Lung (tissue), 12 donors: ENCODE measurements around the gene SNTA1. TPM values are rescaled to one million over a fixed set of nuclear protein-coding genes. Genes with fewer than 3 reads are reported as not detected.
A peak's percentile ranks its signal among the peaks of the same experiment; 100 is the strongest.

Experiments used
- ATAC-seq: fragments of 200-7000 bp; cut with Tn5 transposase; one replicate; pipeline ENCODE4 v1.9.1; 2020; ENCODE audit warnings: moderate number of reproducible peaks; ENCODE audit not compliant: insufficient read depth, low FRiP score
- DNase-seq, 3 donors: peaks; one replicate each; pipeline ENCODE4 v3.0.0-alpha.2; 2013 to 2017
- H3K27ac ChIP-seq, 2 donors: one replicate each; pipeline ENCODE4 v1.5.1; 2013; ENCODE audit warnings: mild to moderate bottlenecking in 2 of 2, moderate library complexity in 2 of 2, control low read depth in 1 of 2, inconsistent platforms in 1 of 2, low read depth in 1 of 2, low read length in 1 of 2
- H3K27me3 ChIP-seq, 3 donors: one replicate each; pipeline ENCODE4 v1.5.1; 2013; ENCODE audit warnings: low read length in 2 of 3; ENCODE audit not compliant: control insufficient read depth in 3 of 3, insufficient read depth in 3 of 3
- H3K36me3 ChIP-seq, 4 donors: one replicate each; pipeline ENCODE4 v1.5.1; 2013; ENCODE audit warnings: low read length in 4 of 4, mild to moderate bottlenecking in 1 of 4, moderate library complexity in 1 of 4; ENCODE audit not compliant: control insufficient read depth in 4 of 4, insufficient read depth in 4 of 4
- H3K4me1 ChIP-seq, 5 donors: one replicate each; pipeline ENCODE4 v1.5.1; 2013; ENCODE audit warnings: low read length in 5 of 5, mild to moderate bottlenecking in 2 of 5, moderate library complexity in 1 of 5; ENCODE audit not compliant: control insufficient read depth in 5 of 5, insufficient read depth in 5 of 5
- H3K4me3 ChIP-seq: one replicate; pipeline ENCODE4 v1.5.1; 2013; ENCODE audit warnings: mild to moderate bottlenecking, control low read depth, moderate library complexity
- H3K9ac ChIP-seq, 2 donors: one replicate each; pipeline ENCODE4 v1.5.1; 2013; ENCODE audit warnings: low read length in 2 of 2, control low read depth in 1 of 2; ENCODE audit not compliant: insufficient read depth in 1 of 2
- H3K9me3 ChIP-seq, 4 donors: one replicate each; pipeline ENCODE4 v1.5.1; 2013; ENCODE audit warnings: low read length in 3 of 4, mild to moderate bottlenecking in 1 of 4, moderate library complexity in 1 of 4; ENCODE audit not compliant: control insufficient read depth in 4 of 4, insufficient read depth in 3 of 4
- CTCF ChIP-seq: IDR thresholded peaks from 2 replicates; pipeline ENCODE4 v1.5.1; 2012; ENCODE audit warnings: mild to moderate bottlenecking; ENCODE audit errors: control extremely low read depth, extremely low read depth
- WGBS, 2 donors: extraction: QIAGEN DNeasy Blood & Tissue Kit; methylation state at CpG; one replicate each; pipeline ENCODE4 v1.1.7; 2013; 5-methylcytosine and 5-hydroxymethylcytosine counted together
- polyA plus RNA-seq, 2 donors: library from polyadenylated mRNA; stranded (reverse); fragments of 200-250 nt; gene quantifications; one replicate each; pipeline ENCODE4 v1.2.1, GENCODE V29; 2013
- total RNA-seq, 2 donors: library from RNA; depleted of rRNA in 1 of 2; stranded (reverse); fragments of >200 nt in 1 of 2; gene quantifications; one replicate each; pipeline ENCODE4 v1.2.1, GENCODE V29; 2014 to 2021
- donor health status: control.
- donor health status: control.
- donor health status: Bipolar disorder and iron deficiency.
- donor health status: healthy.
- donor health status: DM: yes; HTN: yes; CAD: no.

Gene SNTA1
- total and polyA plus RNA-seq, 4 donors: 3.7 to 9.9 (median 6.8) TPM

GRCh38 chr20:33444797-33445560, 1.4 kb upstream of the SNTA1 start:
- H3K4me3 ChIP-seq: no peak overlapping the region
- 48 to 54% methylated on average over 4 of the region's 4 CpGs for WGBS, 2 donors
- TF ChIP-seq CTCF: no peak
- DNase-seq (no peak), ATAC-seq (no peak)
- no peaks in the 10 kb centered on the region for H3K27me3 ChIP-seq
- no peaks in the 10 kb centered on the region for H3K9me3 ChIP-seq
- no peak overlapping the region for H3K9ac ChIP-seq
- peaks cover 0 to 11% (median 3%) of the 10 kb centered on the region in 5 donors for H3K4me1 ChIP-seq
- H3K27ac ChIP-seq: peak overlapping the region in 1 of 2 donors; percentile 69
- no peaks in the 10 kb centered on the region for H3K36me3 ChIP-seq

GRCh38 chr20:33443006-33443511, 504 bp downstream of the SNTA1 start:
- peaks cover 0 to 11% (median 3%) of the 10 kb centered on the region in 5 donors for H3K4me1 ChIP-seq
- no peak overlapping the region for H3K9ac ChIP-seq
- 2 to 3% methylated on average over 41 to 45 of the region's 45 CpGs for WGBS, 2 donors
- TF ChIP-seq CTCF: no peak
- H3K4me3 ChIP-seq: peak overlapping the region; percentile 72
- peak overlapping the region in 1 of 2 donors; percentile 97 for H3K27ac ChIP-seq
- DNase-seq (peak in 2 of 3 donors; percentile 48), ATAC-seq (no peak)
- H3K36me3 ChIP-seq: no peaks in the 10 kb centered on the region
- no peaks in the 10 kb centered on the region for H3K27me3 ChIP-seq
- H3K9me3 ChIP-seq: no peaks in the 10 kb centered on the region

GRCh38 chr20:33442136-33443005, 1.2 kb downstream of the SNTA1 start:
- DNase-seq: no peak
- WGBS, 2 donors: 71 to 78% methylated on average over 9 of the region's 9 CpGs
- H3K36me3 ChIP-seq: no peaks in the 10 kb centered on the region
- H3K4me3 ChIP-seq: peak overlapping the region; percentile 16
- peaks cover 2 to 16% (median 8%) of the 10 kb centered on the region in 5 donors for H3K4me1 ChIP-seq
- H3K9me3 ChIP-seq: no peaks in the 10 kb centered on the region
- no peak overlapping the region for H3K9ac ChIP-seq
- ATAC-seq: no peak
- TF ChIP-seq CTCF: no peak
- no peaks in the 10 kb centered on the region for H3K27me3 ChIP-seq
- peak overlapping the region in 1 of 2 donors; percentile 97 for H3K27ac ChIP-seq
